Adrenal gland (tissue), 5 donors: ENCODE measurements around the gene NUDCD3.

ENCODE experiments used
- CTCF ChIP-seq, 6 experiments: fragments of 450-650 bp in 4 of 6; fragments of 200-600 bp in 2 of 6; sonication (generic) in 1 of 6; IDR thresholded peaks; 1 replicate in 5 of 6; 2 replicates in 1 of 6; pipeline versions ENCODE4 v1.5.1 to v1.8.0; 2016 to 2021; ENCODE audit warnings: antibody characterized with exemption in 6 of 6, mild to moderate bottlenecking in 2 of 6, moderate library complexity in 1 of 6
- POLR2A ChIP-seq, 2 donors: fragments of 450-650 bp; IDR thresholded peaks; one replicate each; pipeline ENCODE4 v1.6.1; 2017; ENCODE audit warnings: antibody characterized with exemption in 2 of 2, mild to moderate bottlenecking in 2 of 2, moderate library complexity in 1 of 2
- donor health status: DM: no; HTN: no; CAD: no.

GRCh38 chr7:44380831-44381493 is 109.5 kb downstream of the NUDCD3 start:
- no peak for TF ChIP-seq CTCF (IDR thresholded peaks at IDR 0.05)
- TF ChIP-seq POLR2A (IDR thresholded peaks at IDR 0.05) = no peak
